Neural cell (in vitro differentiated cells): Measurements from ENCODE around the gene MRPS6. TPM values are rescaled to one million over a fixed set of nuclear protein-coding genes. Genes with fewer than 3 reads are reported as not detected.

Experiments used
- H2AFZ ChIP-seq: fragments of 200-600, 300-800 bp; sonication (generic), shearing (Covaris generic); 2 replicates; pipeline ENCODE4 v1.6.0; 2014; ENCODE audit warnings: low read depth, mild to moderate bottlenecking, antibody characterized with exemption, low read length, moderate library complexity
- H3F3A ChIP-seq: fragments of 200-600 bp; shearing (Covaris generic); 2 replicates; pipeline ENCODE4 v1.6.1; 2016; ENCODE audit warnings: mild to moderate bottlenecking, moderate library complexity, mixed read lengths, antibody characterized with exemption, low read length; ENCODE audit not compliant: insufficient read depth, poor library complexity, severe bottlenecking
- H3K27ac ChIP-seq: fragments of 200-600, 300-800 bp; sonication (generic), shearing (Covaris generic); 2 replicates; pipeline ENCODE4 v1.5.1; 2014; ENCODE audit warnings: mild to moderate bottlenecking, low read length, moderate library complexity
- H3K27me3 ChIP-seq: fragments of 300-800, 200-600 bp; sonication (generic), shearing (Covaris generic); 2 replicates; pipeline ENCODE4 v1.6.0; 2014; ENCODE audit warnings: mild to moderate bottlenecking, low read depth, low read length, moderate library complexity; ENCODE audit not compliant: insufficient read depth
- H3K36me3 ChIP-seq: fragments of 300-800, 200-600 bp; sonication (generic), shearing (Covaris generic); 2 replicates; pipeline ENCODE4 v1.5.1; 2014; ENCODE audit warnings: mild to moderate bottlenecking, antibody characterized with exemption, low read length, moderate library complexity; ENCODE audit not compliant: insufficient read depth
- H3K4me2 ChIP-seq: fragments of 300-800, 200-600 bp; sonication (generic), shearing (Covaris generic); 2 replicates; pipeline ENCODE4 v1.6.0; 2014; ENCODE audit warnings: mild to moderate bottlenecking, low read length
- H3K4me3 ChIP-seq: fragments of 300-800, 200-600 bp; sonication (generic), shearing (Covaris generic); 2 replicates; pipeline ENCODE4 v1.5.1; 2014; ENCODE audit warnings: mild to moderate bottlenecking, low read length, moderate library complexity
- H3K79me2 ChIP-seq: fragments of 200-600 bp; shearing (Covaris generic); replicated peaks from 2 replicates; pipeline ENCODE4 v1.6.0; 2014; ENCODE audit warnings: mild to moderate bottlenecking, low read length, moderate library complexity; ENCODE audit not compliant: insufficient read depth
- H3K9ac ChIP-seq: fragments of 300-800, 200-600 bp; sonication (generic), shearing (Covaris generic); 2 replicates; pipeline ENCODE4 v1.6.1; 2016; ENCODE audit warnings: mild to moderate bottlenecking, low read length, mixed read lengths
- H3K9me2 ChIP-seq: fragments of 200-600 bp; shearing (Covaris generic); 2 replicates; pipeline ENCODE4 v1.6.1; 2016; ENCODE audit warnings: mild to moderate bottlenecking, low read length, mixed read lengths; ENCODE audit not compliant: insufficient read depth
- H3K9me3 ChIP-seq: fragments of 200-600, 300-800 bp; sonication (generic), shearing (Covaris generic); 2 replicates; pipeline ENCODE4 v1.6.1; 2016; ENCODE audit warnings: mild to moderate bottlenecking, mixed run types, low read length, moderate library complexity, mixed read lengths
- H4K20me1 ChIP-seq: fragments of 200-600 bp; shearing (Covaris generic); 2 replicates; pipeline ENCODE4 v1.6.1; 2016; ENCODE audit warnings: mild to moderate bottlenecking, mixed run types; ENCODE audit not compliant: insufficient read depth
- EP300 ChIP-seq: fragments of 450-650 bp; conservative IDR thresholded peaks from 2 replicates; pipeline ENCODE4 v1.6.1; 2014; ENCODE audit warnings: antibody characterized with exemption, mild to moderate bottlenecking, moderate library complexity; ENCODE audit not compliant: poor library complexity, severe bottlenecking
- EZH2 ChIP-seq: fragments of 200-600, 300-800 bp; shearing (Covaris generic), sonication (generic); IDR thresholded peaks from 2 replicates; pipeline ENCODE4 v1.6.1; 2014; ENCODE audit warnings: antibody characterized with exemption, low read length, borderline replicate concordance, mild to moderate bottlenecking; ENCODE audit not compliant: insufficient read depth, poor library complexity, severe bottlenecking
- MXI1 ChIP-seq: fragments of 450-650 bp; conservative IDR thresholded peaks from 2 replicates; pipeline ENCODE4 v1.6.1; 2014; ENCODE audit warnings: antibody characterized with exemption, mild to moderate bottlenecking; ENCODE audit not compliant: poor library complexity, severe bottlenecking
- POLR2AphosphoS5 ChIP-seq: IDR thresholded peaks from 2 replicates; pipeline ENCODE4 v1.6.1; 2012
- RAD21 ChIP-seq: fragments of 450-650 bp; conservative IDR thresholded peaks from 2 replicates; pipeline ENCODE4 v1.6.1; 2014; ENCODE audit warnings: antibody characterized with exemption, mild to moderate bottlenecking, moderate library complexity
- SMC3 ChIP-seq: fragments of 450-650 bp; conservative IDR thresholded peaks from 2 replicates; pipeline ENCODE4 v1.6.1; 2014; ENCODE audit warnings: antibody characterized with exemption, mild to moderate bottlenecking, moderate library complexity; ENCODE audit not compliant: poor library complexity
- TAF1 ChIP-seq: IDR thresholded peaks from 2 replicates; pipeline ENCODE4 v1.6.1; 2012; ENCODE audit warnings: low read depth
- polyA plus RNA-seq: library from polyadenylated mRNA; depleted of rRNA; stranded (reverse); fragments of >200 nt; gene quantifications from 2 replicates; pipeline ENCODE4 v1.2.3, GENCODE V29; 2014
- TF ChIP-seq, protein P1 (sequence below): IDR thresholded peaks from 2 replicates; pipeline ENCODE4 v1.6.1; 2012; ENCODE audit warnings: borderline replicate concordance
- TF ChIP-seq, protein P2 (sequence below): fragments of 450-650 bp; IDR thresholded peaks from 2 replicates; pipeline ENCODE4 v1.5.1; 2014; ENCODE audit warnings: antibody characterized with exemption, mild to moderate bottlenecking, moderate library complexity; ENCODE audit not compliant: poor library complexity, severe bottlenecking

The MRPS6 gene
- polyA plus RNA-seq, 1 donor from 2014 or later: 70.1 TPM

- Histone ChIP-seq H3K36me3 (peaks cover 8% of the 10 kb centered on the region), H4K20me1 (no peaks in the 10 kb centered on the region), H3F3A (no peaks in the 10 kb centered on the region), H3K27ac (no peak overlapping the region), H3K4me3 (no peak overlapping the region), H3K9me3 (no peaks in the 10 kb centered on the region), H2AFZ (no peak overlapping the region), H3K9me2 (no peaks in the 10 kb centered on the region), H3K27me3 (no peaks in the 10 kb centered on the region), H3K9ac (no peak overlapping the region), H3K4me2 (no peak overlapping the region), H3K79me2 (peaks cover 47% of the 10 kb centered on the region)
- TF ChIP-seq EZH2: no peak
- no peak for TF ChIP-seq TAF1
- TF ChIP-seq, protein P1, sequence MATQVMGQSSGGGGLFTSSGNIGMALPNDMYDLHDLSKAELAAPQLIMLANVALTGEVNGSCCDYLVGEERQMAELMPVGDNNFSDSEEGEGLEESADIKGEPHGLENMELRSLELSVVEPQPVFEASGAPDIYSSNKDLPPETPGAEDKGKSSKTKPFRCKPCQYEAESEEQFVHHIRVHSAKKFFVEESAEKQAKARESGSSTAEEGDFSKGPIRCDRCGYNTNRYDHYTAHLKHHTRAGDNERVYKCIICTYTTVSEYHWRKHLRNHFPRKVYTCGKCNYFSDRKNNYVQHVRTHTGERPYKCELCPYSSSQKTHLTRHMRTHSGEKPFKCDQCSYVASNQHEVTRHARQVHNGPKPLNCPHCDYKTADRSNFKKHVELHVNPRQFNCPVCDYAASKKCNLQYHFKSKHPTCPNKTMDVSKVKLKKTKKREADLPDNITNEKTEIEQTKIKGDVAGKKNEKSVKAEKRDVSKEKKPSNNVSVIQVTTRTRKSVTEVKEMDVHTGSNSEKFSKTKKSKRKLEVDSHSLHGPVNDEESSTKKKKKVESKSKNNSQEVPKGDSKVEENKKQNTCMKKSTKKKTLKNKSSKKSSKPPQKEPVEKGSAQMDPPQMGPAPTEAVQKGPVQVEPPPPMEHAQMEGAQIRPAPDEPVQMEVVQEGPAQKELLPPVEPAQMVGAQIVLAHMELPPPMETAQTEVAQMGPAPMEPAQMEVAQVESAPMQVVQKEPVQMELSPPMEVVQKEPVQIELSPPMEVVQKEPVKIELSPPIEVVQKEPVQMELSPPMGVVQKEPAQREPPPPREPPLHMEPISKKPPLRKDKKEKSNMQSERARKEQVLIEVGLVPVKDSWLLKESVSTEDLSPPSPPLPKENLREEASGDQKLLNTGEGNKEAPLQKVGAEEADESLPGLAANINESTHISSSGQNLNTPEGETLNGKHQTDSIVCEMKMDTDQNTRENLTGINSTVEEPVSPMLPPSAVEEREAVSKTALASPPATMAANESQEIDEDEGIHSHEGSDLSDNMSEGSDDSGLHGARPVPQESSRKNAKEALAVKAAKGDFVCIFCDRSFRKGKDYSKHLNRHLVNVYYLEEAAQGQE: no peak
- TF ChIP-seq, protein P2, sequence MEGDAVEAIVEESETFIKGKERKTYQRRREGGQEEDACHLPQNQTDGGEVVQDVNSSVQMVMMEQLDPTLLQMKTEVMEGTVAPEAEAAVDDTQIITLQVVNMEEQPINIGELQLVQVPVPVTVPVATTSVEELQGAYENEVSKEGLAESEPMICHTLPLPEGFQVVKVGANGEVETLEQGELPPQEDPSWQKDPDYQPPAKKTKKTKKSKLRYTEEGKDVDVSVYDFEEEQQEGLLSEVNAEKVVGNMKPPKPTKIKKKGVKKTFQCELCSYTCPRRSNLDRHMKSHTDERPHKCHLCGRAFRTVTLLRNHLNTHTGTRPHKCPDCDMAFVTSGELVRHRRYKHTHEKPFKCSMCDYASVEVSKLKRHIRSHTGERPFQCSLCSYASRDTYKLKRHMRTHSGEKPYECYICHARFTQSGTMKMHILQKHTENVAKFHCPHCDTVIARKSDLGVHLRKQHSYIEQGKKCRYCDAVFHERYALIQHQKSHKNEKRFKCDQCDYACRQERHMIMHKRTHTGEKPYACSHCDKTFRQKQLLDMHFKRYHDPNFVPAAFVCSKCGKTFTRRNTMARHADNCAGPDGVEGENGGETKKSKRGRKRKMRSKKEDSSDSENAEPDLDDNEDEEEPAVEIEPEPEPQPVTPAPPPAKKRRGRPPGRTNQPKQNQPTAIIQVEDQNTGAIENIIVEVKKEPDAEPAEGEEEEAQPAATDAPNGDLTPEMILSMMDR: no peak
- no peak for TF ChIP-seq SMC3
- TF ChIP-seq EP300: no peak
- TF ChIP-seq RAD21: no peak
- no peak for TF ChIP-seq MXI1
- no peak for TF ChIP-seq POLR2AphosphoS5
Measured at GRCh38 chr21:34100790-34101189, 27.4 kb downstream of the MRPS6 start.

DNA sequence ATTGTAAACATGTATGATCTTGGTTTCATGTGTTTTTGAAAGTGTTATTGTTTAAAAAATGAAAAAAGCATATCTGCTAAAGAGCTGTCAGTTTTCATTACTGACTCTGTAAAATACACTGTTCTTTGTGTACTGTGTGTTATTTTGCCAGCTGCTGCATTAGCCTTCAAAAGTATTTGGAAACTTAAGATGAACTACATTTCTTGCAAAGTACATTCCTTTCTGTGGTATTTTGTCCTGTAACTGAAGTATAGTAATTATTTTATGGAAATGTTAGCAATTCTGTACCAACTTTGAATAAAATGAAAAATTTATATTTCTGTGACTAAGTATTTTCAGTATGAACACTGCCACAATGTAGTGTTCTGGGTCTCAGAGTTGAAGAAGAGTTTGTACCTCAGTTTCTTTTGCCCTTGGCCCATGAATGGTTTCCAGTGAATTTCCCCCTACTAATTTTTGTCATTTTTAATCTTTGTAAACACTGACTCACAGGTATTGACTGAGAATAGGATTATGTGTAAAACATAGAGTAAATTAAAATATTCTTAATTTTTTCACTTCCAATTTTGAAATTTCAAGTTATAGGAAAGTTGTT lies 32.7 kb downstream of the MRPS6 start:
- TF ChIP-seq POLR2AphosphoS5 (no peak), MXI1 (no peak), EZH2 (no peak), TAF1 (no peak), RAD21 (no peak), EP300 (no peak), SMC3 (no peak)
- TF ChIP-seq, protein P1: no peak
- TF ChIP-seq, protein P2: no peak

More for the DNA sequence above, 32.7 kb downstream of the MRPS6 start:
- Histone ChIP-seq H3F3A (no peaks in the 10 kb centered on the region), H3K9ac (no peak overlapping the region), H3K36me3 (peaks cover 3% of the 10 kb centered on the region), H2AFZ (no peak overlapping the region), H3K79me2 (peaks cover 17% of the 10 kb centered on the region), H4K20me1 (no peaks in the 10 kb centered on the region), H3K9me3 (no peaks in the 10 kb centered on the region), H3K27ac (no peak overlapping the region), H3K27me3 (no peaks in the 10 kb centered on the region), H3K9me2 (no peaks in the 10 kb centered on the region), H3K4me3 (no peak overlapping the region), H3K4me2 (no peak overlapping the region)
